ENCODE measurements around the gene MMEL1.
A peak's percentile ranks its signal among the peaks of the same experiment; 100 is the strongest.
"Not testable (repeated sequence)": the region's sequence is repeated elsewhere in the genome, so short reads cannot be mapped to it uniquely, and the experiment has no call there.

Gene MMEL1

GRCh38 chr1:2568187-2568816, 64.5 kb downstream of the MMEL1 start:
- DNase-seq: not testable (repeated sequence)

GRCh38 chr1:2567083-2567679, 65.6 kb downstream of the MMEL1 start:
- no peak for DNase-seq

- DNase-seq: no peak
Observed at GRCh38 chr1:2566101-2567045, 66.4 kb downstream of the MMEL1 start.

GRCh38 chr1:2564815-2565374, 67.9 kb downstream of the MMEL1 start:
- DNase-seq: no peak

GRCh38 chr1:2564006-2564814, 68.6 kb downstream of the MMEL1 start:
- DNase-seq: no peak

- DNase-seq: no peak
Observed at GRCh38 chr1:2563205-2563604, 69.6 kb downstream of the MMEL1 start.

- no peak for DNase-seq
Observed at GRCh38 chr1:2561898-2562895, 70.6 kb downstream of the MMEL1 start.

- DNase-seq: no peak
Observed at GRCh38 chr1:2561446-2561845, 71.4 kb downstream of the MMEL1 start.

- DNase-seq: no peak
Observed at GRCh38 chr1:2560299-2561073, 72.3 kb downstream of the MMEL1 start.

- no peak for DNase-seq
Observed at GRCh38 chr1:2559509-2560298, 73.1 kb downstream of the MMEL1 start.

GRCh38 chr1:2558861-2559260, 74.0 kb downstream of the MMEL1 start:
- no peak for DNase-seq

- no peak for DNase-seq
Observed at GRCh38 chr1:2558420-2558819, 74.4 kb downstream of the MMEL1 start.

GRCh38 chr1:2557482-2558400, 75.1 kb downstream of the MMEL1 start:
- DNase-seq: no peak

GRCh38 chr1:2556678-2557481, 75.9 kb downstream of the MMEL1 start:
- DNase-seq: no peak

GRCh38 chr1:2556277-2556677, 76.5 kb downstream of the MMEL1 start, which contains the start of gene TNFRSF14:
Gene TNFRSF14 (plus strand): TSS chr1:2556371. CDS start chr1:2556665, 294 bp downstream.
- peak; percentile 50 for DNase-seq

GRCh38 chr1:2555634-2556276, 77.1 kb downstream of the MMEL1 start:
- DNase-seq: peak; percentile 64
